Left forelimb (tissue), 1 donor: ENCODE data around the gene RAN.
A peak's percentile ranks its signal among the peaks of the same experiment; 100 is the strongest.
"Not testable (repeated sequence)": the region's sequence is repeated elsewhere in the genome, so short reads cannot be mapped to it uniquely, and the experiment has no call there.

Source experiments
- DNase-seq: peaks from one replicate; pipeline ENCODE4 v3.0.0-alpha.2; 2018; ENCODE audit warnings: low spot score

RAN gene

DNA sequence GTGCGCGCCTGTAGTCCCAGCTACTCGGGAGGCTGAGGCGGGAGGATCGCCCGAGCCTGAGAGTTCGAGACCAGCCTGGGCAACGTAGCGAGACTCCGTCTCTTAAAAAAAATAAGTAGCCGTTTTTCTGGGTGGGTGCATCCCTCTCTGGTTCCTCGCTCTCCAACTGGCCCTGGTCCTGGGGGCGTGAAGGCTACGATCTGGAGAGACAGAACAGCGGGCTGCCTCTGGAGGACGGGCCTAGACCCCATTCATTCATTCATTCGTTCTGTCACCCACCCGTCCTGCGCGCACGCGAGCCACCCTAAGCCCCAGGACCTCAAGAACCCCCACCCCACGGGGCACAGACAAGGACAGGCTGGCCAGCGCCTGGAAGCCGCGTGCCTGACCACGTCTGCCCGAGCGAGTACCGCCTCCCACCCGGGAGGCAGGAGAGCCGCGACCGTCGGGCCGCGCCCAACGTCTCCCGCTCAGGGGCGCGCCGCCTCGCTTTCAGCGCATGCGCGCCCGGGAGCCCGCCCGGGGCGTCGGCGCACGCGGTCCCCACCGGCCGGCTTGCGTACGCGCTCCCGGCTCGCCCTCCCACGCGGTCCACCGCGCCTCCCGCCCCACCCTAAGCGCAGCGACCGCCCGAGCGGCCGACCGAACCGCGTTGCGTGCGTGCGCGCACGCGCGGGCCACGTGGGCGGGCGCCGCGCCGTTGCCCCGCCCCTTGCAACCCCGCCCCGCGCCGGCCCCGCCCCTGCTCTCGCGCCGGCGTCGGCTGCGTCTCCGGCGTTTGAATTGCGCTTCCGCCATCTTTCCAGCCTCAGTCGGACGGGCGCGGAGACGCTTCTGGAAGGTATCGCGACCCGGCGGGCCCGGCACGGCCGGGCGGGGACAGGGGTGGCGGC lies at the start of gene RAN:
RAN (plus strand) TSS at position 781 of the 893 bp plus-strand sequence. CDS start 528 bp downstream, outside the sequence.
- peak; percentile 95 for DNase-seq

DNA sequence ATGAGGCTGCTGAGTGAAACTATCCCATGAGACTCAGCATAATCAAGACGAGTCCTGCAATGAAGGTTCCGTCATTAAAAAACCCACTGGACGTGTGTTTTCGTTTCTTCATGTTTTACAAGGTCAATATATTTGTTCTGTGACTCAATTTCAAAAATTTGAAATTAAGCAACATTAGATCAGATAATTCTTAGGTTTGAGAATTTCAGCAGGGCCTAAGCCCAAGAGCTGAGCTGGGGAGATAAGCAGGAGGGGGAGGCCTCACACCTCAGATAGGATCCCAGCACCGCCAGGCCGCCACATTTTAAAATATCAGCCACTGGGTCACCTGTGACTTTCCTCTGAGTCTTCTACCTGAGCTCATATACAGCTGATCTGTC lies 46.1 kb upstream of the RAN start:
- no peak for DNase-seq

- no peak for DNase-seq
Measured at GRCh38 chr12:130826151-130826801, 45.6 kb upstream of the RAN start.

DNA sequence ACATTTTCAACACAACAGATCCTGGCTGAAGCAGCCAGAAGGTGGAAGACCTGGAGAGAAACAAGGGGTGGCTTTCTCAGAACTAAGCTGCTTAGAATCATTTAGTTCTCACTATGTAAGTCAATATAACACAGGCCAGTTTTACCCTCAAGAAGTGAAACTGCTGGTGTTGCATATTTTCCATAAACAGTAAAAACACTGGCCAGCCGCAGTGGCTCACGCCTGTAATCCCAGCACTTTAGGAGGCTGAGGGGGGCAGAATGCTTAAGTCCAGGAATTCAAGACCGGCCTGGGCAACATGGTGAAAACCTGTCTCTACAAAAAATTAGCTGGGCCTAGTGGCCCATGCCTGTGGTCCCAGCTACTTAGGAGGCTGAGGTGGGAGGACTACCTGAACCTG lies 44.4 kb upstream of the RAN start:
- DNase-seq = no peak

GRCh38 chr12:130828895-130829294 lies 43.0 kb upstream of the RAN start:
- no peak for DNase-seq

- no peak for DNase-seq
Measured at GRCh38 chr12:130829391-130830245, 42.2 kb upstream of the RAN start.

DNA sequence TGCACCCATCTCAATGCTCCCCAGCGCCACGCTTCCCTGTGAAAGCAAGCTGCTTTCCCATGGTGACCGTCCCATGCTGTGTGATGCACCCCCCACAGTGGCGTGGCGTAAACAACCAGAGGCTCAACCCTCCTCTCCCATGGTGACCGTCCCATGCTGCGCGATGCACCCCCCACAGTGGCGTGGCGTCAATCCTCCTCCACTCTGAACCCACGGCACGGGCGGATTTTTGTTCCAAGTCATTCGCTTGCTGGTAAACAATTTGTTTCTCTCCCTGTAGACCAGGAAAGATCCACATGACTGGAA lies 41.7 kb upstream of the RAN start:
- no peak for DNase-seq

DNA sequence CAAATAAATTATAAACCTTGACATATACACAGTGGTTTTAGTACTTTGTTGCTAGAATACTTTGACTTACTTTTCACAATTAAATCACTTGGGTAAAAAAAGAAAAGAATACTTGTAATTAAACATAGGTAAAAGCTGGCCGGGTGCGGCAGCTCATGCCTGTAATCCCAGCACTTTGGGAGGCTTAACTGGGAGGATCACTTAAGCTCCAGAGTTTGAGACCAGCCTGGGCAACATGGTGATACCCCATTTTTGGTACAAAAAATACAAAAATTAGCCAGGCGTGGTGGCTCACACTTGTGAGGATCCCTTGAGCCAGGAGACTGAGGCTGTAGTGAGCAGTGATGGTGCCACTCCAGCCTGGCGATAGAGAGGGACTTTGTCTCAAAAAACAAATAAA lies 40.6 kb upstream of the RAN start:
- DNase-seq = no peak

DNA sequence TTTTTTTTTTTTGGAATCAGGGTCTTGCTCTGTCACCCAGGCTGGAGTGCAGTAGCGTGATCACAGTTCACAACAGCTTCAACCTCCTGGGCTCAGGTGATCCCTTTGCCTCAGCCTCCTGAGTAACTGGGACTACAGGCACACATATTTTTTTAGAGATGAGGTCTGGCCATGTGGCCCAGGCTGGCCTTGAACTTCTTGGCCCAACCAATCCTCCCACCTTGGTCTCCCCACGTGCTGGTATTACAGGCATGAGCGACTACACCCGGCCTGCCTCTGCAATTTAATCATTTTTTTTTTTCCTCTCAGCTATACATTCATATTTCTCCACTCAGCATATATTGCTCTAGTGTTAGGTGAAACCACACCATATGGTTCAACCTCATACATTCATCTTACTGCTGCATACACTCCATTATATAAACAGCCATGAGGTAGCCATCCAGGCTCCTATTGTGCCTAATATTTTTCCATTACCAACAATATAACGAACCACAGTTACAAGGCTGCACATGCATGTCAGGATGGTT lies 39.9 kb upstream of the RAN start:
- DNase-seq = no peak

GRCh38 chr12:130832561-130833209 lies 39.2 kb upstream of the RAN start:
- no peak for DNase-seq

- DNase-seq = no peak
Measured at GRCh38 chr12:130835011-130835410, 36.9 kb upstream of the RAN start.

GRCh38 chr12:130835436-130835835 lies 36.4 kb upstream of the RAN start:
- no peak for DNase-seq

- DNase-seq = no peak
Measured at GRCh38 chr12:130838284-130838950, 33.4 kb upstream of the RAN start.

DNA sequence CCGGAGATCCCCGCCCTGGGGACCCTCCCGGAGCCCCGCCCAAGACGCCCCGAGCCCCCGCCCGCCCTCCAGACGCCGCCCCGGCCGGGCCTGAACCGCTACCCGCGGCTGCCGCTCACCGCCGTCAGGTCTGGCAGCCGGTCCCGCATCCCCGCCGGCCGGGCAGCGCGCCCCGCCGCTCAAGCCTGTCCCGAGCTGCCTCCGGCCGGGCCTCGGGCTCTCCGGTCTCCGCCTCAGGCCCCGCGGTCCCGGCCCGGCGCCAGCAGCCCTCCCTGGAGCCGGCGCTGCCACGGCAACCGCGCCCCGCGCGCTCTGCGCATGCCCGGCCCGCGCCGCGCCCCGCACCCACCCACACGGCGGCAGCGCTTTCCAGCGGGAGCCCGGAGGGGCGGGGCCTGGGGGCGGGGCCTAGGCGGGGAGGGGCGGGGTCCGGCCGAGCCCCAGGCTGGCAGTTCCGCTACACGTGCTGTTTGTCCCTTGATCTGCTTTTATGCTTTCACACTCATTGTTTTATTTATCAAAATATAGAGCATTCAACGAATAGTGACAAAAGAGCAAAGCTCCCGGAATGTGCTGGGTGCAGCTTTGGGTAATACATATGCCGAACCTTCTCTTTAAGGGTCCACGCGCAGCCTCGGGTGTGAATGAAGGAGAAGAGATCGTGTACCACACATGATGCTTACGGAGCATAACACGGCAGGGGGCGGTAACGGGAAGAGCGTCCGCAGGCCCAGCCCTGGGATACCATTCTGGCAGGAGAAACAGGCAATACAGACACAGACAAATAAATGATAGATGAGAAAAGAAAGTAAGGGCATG lies 32.7 kb upstream of the RAN start, which contains the start of gene STX2:
STX2 (minus strand) TSS at position 300 of the 819 bp plus-strand sequence; CDS start at position 149, 151 bp downstream.
- peak; percentile 93 for DNase-seq

DNA sequence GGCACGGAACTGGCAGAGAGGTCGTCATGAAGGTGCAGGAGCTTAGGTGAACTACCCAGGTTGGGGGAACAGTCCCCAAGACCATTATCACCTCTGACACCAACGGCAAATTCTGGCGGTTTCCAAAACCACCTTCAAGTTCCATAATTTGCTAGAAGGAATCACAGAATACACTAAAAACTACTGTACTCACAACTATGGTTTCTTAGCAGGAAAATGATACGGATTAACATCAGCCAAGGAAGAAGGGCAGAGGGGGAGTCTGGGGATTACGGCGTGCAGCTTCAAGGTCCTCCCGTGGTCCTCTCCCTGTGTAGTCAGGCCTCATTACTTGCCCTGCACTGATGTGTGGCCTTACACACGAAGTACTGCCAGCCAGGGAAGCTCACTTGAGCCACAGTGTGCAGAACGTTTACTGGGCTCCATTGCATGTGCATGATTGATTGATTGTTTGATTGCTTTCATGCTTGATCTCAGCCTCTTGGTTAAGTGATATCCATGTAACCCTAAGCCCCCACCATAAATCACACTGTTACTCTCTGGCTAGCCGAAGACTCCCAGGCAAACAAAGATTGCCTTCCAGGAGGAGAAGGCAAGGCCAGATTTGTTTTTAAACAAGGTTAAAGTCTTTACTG lies 32.0 kb upstream of the RAN start:
- DNase-seq = no peak

GRCh38 chr12:130846369-130846768 lies 25.5 kb upstream of the RAN start:
- no peak for DNase-seq

DNA sequence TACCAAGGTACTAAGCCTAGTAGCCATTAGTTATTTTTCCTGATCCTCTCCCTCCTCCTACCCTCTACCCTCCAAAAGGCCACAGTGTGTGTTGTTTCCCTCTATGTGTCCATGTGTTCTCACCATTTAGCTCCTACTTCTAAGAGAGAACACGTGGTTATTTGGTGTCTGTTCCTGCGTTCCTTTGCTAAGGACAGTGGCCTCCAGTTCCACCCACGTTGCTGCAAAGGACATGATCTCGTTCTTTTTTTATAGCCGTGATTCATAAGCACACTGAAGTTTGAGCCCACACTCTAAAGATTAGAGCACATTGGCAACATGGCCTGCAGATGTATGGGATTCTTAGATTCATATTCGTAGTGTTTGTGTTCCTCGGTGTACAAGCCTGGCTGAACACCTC lies 24.8 kb upstream of the RAN start:
- DNase-seq = no peak

- DNase-seq = not testable (repeated sequence)
Measured at GRCh38 chr12:130848105-130848504, 23.8 kb upstream of the RAN start.

- not testable (repeated sequence) for DNase-seq
Measured at GRCh38 chr12:130848785-130849305, 23.0 kb upstream of the RAN start.
